ENCODE results near the gene OLFM1.
"Not testable (repeated sequence)": the region's sequence is repeated elsewhere in the genome, so short reads cannot be mapped to it uniquely, and the experiment has no call there.

OLFM1 gene

GRCh38 chr9:135105938-135106491 lies 18.5 kb downstream of the OLFM1 start:
- DNase-seq, result peak in 1 of 56 donors; percentile 27

- no peak for DNase-seq
Measured at GRCh38 chr9:135106551-135107270, 19.2 kb downstream of the OLFM1 start.

GRCh38 chr9:135107581-135108235 lies 20.2 kb downstream of the OLFM1 start:
- DNase-seq, result no peak

GRCh38 chr9:135108831-135109510 lies 21.5 kb downstream of the OLFM1 start:
- peak in 5 of 56 donors; percentile 21 to 41 (median 24) for DNase-seq

- no peak for DNase-seq
Measured at GRCh38 chr9:135109650-135110049, 22.2 kb downstream of the OLFM1 start.

GRCh38 chr9:135110416-135110815 lies 22.9 kb downstream of the OLFM1 start:
- no peak for DNase-seq

GRCh38 chr9:135111600-135111999 lies 24.1 kb downstream of the OLFM1 start:
- not testable (repeated sequence) for DNase-seq

- no peak for DNase-seq
Measured at GRCh38 chr9:135116371-135116770, 28.9 kb downstream of the OLFM1 start.

- peak in 3 of 56 donors; percentile 14 to 25 (median 16) for DNase-seq
Measured at GRCh38 chr9:135116881-135117280, 29.4 kb downstream of the OLFM1 start.

GRCh38 chr9:135117281-135117680 lies 29.8 kb downstream of the OLFM1 start:
- no peak for DNase-seq

- DNase-seq, result no peak
Measured at GRCh38 chr9:135119496-135120064, 32.1 kb downstream of the OLFM1 start.

- DNase-seq, result no peak
Measured at GRCh38 chr9:135120249-135120648, 32.8 kb downstream of the OLFM1 start.

GRCh38 chr9:135122316-135122715 lies 34.8 kb downstream of the OLFM1 start:
- no peak for DNase-seq

GRCh38 chr9:135123126-135123772 lies 35.8 kb downstream of the OLFM1 start:
- no peak for DNase-seq

- DNase-seq, result peak in 6 of 56 donors; percentile 16 to 52 (median 22)
Measured at GRCh38 chr9:135123773-135124134, 36.3 kb downstream of the OLFM1 start.

- peak in 4 of 56 donors; percentile 21 to 28 (median 25) for DNase-seq
Measured at GRCh38 chr9:135126451-135127187, 39.2 kb downstream of the OLFM1 start.

- DNase-seq, result no peak
Measured at GRCh38 chr9:135127718-135128670, 40.5 kb downstream of the OLFM1 start.

- DNase-seq, result no peak
Measured at GRCh38 chr9:135129137-135129695, 41.7 kb downstream of the OLFM1 start.

Measured in amygdala (tissue), 56 donors.